PC-9 (cell line): ENCODE results near the gene GUK1. TPM values are rescaled to one million over a fixed set of nuclear protein-coding genes. Genes with fewer than 3 reads are reported as not detected.

ENCODE experiments used
- BruUV-seq: library from RNA; stranded (reverse); fragments of 400-500 nt; replicated peaks from 2 replicates; lab custom pipeline; 2021; lab: Mats Ljungman, UMichigan
- CTCF ChIA-PET: fragments of 300-600 bp; sonication (Branson Sonifier 250); formaldehyde crosslinking; loops from one replicate; lab custom pipeline; 2022; ENCODE audit warnings: antibody characterized with exemption; lab: Charles Lee
- POLR2A ChIA-PET: fragments of 300-600 bp; sonication (Branson Sonifier 250); formaldehyde crosslinking; loops from one replicate; lab custom pipeline; 2022; ENCODE audit warnings: antibody characterized with exemption; ENCODE audit not compliant: unreplicated experiment; lab: Charles Lee
- DNase-seq, 2 experiments: peaks; one replicate each; pipeline versions ENCODE4 v3.0.0 to v3.0.0-alpha.2; 2015 to 2022; ENCODE audit warnings: mixed read lengths in 1 of 2
- H2AFZ ChIP-seq: fragments of 200-600 bp; sonication (generic); 2 replicates; pipeline ENCODE4 v1.8.1; 2017; ENCODE audit warnings: antibody characterized with exemption
- H3F3A ChIP-seq: fragments of 200-600 bp; sonication (generic); 2 replicates; pipeline ENCODE4 v1.8.1; 2017; ENCODE audit warnings: antibody characterized with exemption, mild to moderate bottlenecking, low read depth; ENCODE audit not compliant: insufficient read depth
- H3K27ac ChIP-seq: fragments of 200-600 bp; sonication (generic); 2 replicates; pipeline ENCODE4 v1.6.1; 2016; ENCODE audit warnings: mixed run types
- H3K27me3 ChIP-seq: fragments of 200-600 bp; sonication (generic); 2 replicates; pipeline ENCODE4 v1.6.1; 2016; ENCODE audit warnings: low read depth, mixed run types; ENCODE audit not compliant: insufficient read depth
- H3K36me3 ChIP-seq: fragments of 200-600 bp; sonication (generic); 2 replicates; pipeline ENCODE4 v1.6.1; 2016; ENCODE audit warnings: low read depth, mixed run types
- H3K4me1 ChIP-seq: fragments of 200-600 bp; sonication (generic); replicated peaks from 2 replicates; pipeline ENCODE4 v1.6.1; 2016; ENCODE audit warnings: mixed run types; ENCODE audit not compliant: insufficient read depth
- H3K4me2 ChIP-seq: fragments of 200-600 bp; sonication (generic); 2 replicates; pipeline ENCODE4 v1.6.1; 2017; ENCODE audit warnings: mixed run types
- H3K4me3 ChIP-seq: fragments of 200-600 bp; sonication (generic); 2 replicates; pipeline ENCODE4 v1.6.1; 2016; ENCODE audit warnings: mixed run types
- H3K79me2 ChIP-seq: fragments of 200-600 bp; sonication (generic); 2 replicates; pipeline ENCODE4 v1.6.1; 2017; ENCODE audit warnings: low read depth, mixed run types
- H3K9me2 ChIP-seq: fragments of 200-600 bp; sonication (generic); 2 replicates; pipeline ENCODE4 v1.8.1; 2017; ENCODE audit warnings: mild to moderate bottlenecking; ENCODE audit not compliant: insufficient read depth
- H3K9me3 ChIP-seq: fragments of 200-600 bp; sonication (generic); 2 replicates; pipeline ENCODE4 v1.8.1; 2016; ENCODE audit warnings: low read depth; ENCODE audit not compliant: insufficient read depth
- H4K20me1 ChIP-seq: fragments of 200-600 bp; sonication (generic); 2 replicates; pipeline ENCODE4 v1.8.1; 2017; ENCODE audit not compliant: insufficient read depth
- CTCF ChIP-seq: fragments of 200-600 bp; sonication (generic); conservative IDR thresholded peaks from 2 replicates; pipeline ENCODE4 v1.6.1; 2017; ENCODE audit warnings: mixed run types, antibody characterized with exemption, mild to moderate bottlenecking, moderate library complexity
- EZH2 ChIP-seq: fragments of 200-600 bp; sonication (generic); IDR thresholded peaks from 2 replicates; pipeline ENCODE4 v1.8.0; 2017; ENCODE audit warnings: antibody characterized with exemption, low read depth
- intact Hi-C: fragments of 100-400 bp; cut with micrococcal nuclease; formaldehyde crosslinking; loops from one replicate; pipeline ENCODE4 v1.10.0; 2022; ENCODE audit not compliant: unreplicated experiment
- total RNA-seq: library from RNA; stranded (reverse); gene quantifications from 2 replicates; pipeline ENCODE4 v1.2.3, GENCODE V29; 2021

The GUK1 gene
- total RNA-seq, 1 experiment from 2014 or later = 239 TPM

GRCh38 chr1:228163776-228164519 is 23.9 kb downstream of the GUK1 start:
- Histone ChIP-seq H3K9me2 (no peaks in the 10 kb centered on the region), H3K27me3 (no peaks in the 10 kb centered on the region), H3K9me3 (no peaks in the 10 kb centered on the region), H3K79me2 (0 out of 2 replicates have a peak, but pooled peaks cover 19% of the 10 kb centered on the region), H4K20me1 (no peaks in the 10 kb centered on the region), H3K4me3 (no peak overlapping the region), H3K36me3 (no peaks in the 10 kb centered on the region), H3K27ac (no peak overlapping the region), H3F3A (peaks cover 7% of the 10 kb centered on the region; the same call in 1 of the 2 replicates), H3K4me2 (peak overlapping the region; percentile 88; the same call in 1 of the 2 replicates), H2AFZ (no peak overlapping the region), H3K4me1 (peaks cover 13% of the 10 kb centered on the region)
- TF ChIP-seq CTCF (no peak), EZH2 (no peak)
- ChIA-PET CTCF (interaction anchor here (0.6 to 0.7 kb wide), 2 partner anchors 99 to 1424 kb away, joined by 3 to 6 read pairs; no protein-coding TSS in a partner anchor), POLR2A (interaction anchor here (0.6 kb wide), 1 partner anchor 264 kb away, joined by 4 read pairs; no protein-coding TSS in a partner anchor)
- intact Hi-C loops = loop anchor here (2.0 kb wide), 1 partner anchor 15 kb away; the partner anchor contains the start of gene GJC2
- BruUV-seq = no TSS peak
- DNase-seq = no peak

DNA sequence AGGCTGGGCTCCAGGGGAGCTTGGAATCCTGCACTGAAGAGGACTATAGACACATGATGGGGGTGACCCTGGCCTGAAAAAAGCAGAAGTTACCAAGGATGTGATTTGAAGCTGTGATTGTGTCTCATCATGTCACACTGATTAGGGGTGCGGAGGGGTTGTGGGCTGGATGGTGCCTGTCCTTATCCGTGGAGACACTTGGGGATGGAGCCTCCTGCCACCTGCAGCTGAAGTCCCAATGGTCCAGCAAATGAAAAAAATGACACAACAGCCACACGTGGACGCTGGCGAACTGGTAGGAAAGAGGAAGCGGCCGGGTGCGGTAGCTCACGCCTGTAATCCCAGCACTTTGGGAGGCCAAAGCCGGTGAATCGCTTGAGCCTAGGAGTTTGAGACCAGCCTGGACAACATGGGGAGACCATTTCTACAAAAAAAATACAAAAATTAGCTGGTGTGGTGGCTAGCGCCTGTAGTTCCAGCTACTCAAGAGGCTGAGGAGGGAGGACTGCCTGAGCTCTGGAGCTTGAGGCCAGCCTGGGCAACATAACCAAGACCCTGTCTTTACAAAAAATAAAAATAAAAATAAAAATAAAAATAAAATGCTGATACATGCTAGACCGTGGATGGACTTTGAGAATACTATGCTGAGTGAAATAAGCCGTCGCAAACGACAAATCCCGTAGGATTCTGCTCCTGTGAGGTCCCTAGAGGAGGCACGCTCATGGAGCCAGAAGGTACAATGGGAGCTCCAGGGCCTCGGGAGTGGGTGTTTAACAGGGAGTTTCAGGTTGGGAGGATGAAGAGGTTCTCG is 24.7 kb downstream of the GUK1 start:
- Histone ChIP-seq H3K4me3 (peak overlapping the region; percentile 70; the same call in 1 of the 2 replicates), H3F3A (peaks cover 7% of the 10 kb centered on the region; the same call in 1 of the 2 replicates), H3K36me3 (no peaks in the 10 kb centered on the region), H2AFZ (peak overlapping the region; percentile 76; the same call in 1 of the 2 replicates), H3K27ac (peak overlapping the region; percentile 60), H3K79me2 (0 out of 2 replicates have a peak, but pooled peaks cover 21% of the 10 kb centered on the region), H3K4me2 (peak overlapping the region; percentile 88), H3K9me2 (no peaks in the 10 kb centered on the region), H3K9me3 (no peaks in the 10 kb centered on the region), H4K20me1 (no peaks in the 10 kb centered on the region), H3K4me1 (peaks cover 13% of the 10 kb centered on the region), H3K27me3 (no peaks in the 10 kb centered on the region)
- ChIA-PET POLR2A (interaction anchor here (0.6 to 1.0 kb wide), 6 partner anchors 7 to 105 kb away, joined by 3 to 9 read pairs (median 4); no protein-coding TSS in a partner anchor), CTCF (interaction anchor here (0.6 to 1.5 kb wide), 5 partner anchors 9 to 1425 kb away, joined by 3 to 11 read pairs (median 8); no protein-coding TSS in a partner anchor)
- no peak for DNase-seq
- TF ChIP-seq EZH2 = no peak
- TF ChIP-seq CTCF = no peak
- intact Hi-C loops = loop anchor here (5.0 kb wide), 1 partner anchor 602 kb away; the partner anchor contains the start of gene ZNF678
- BruUV-seq = TSS peak; percentile 92
